ENCODE data around the gene IL17RD.
A peak's percentile ranks its signal among the peaks of the same experiment; 100 is the strongest.

IL17RD gene

DNA sequence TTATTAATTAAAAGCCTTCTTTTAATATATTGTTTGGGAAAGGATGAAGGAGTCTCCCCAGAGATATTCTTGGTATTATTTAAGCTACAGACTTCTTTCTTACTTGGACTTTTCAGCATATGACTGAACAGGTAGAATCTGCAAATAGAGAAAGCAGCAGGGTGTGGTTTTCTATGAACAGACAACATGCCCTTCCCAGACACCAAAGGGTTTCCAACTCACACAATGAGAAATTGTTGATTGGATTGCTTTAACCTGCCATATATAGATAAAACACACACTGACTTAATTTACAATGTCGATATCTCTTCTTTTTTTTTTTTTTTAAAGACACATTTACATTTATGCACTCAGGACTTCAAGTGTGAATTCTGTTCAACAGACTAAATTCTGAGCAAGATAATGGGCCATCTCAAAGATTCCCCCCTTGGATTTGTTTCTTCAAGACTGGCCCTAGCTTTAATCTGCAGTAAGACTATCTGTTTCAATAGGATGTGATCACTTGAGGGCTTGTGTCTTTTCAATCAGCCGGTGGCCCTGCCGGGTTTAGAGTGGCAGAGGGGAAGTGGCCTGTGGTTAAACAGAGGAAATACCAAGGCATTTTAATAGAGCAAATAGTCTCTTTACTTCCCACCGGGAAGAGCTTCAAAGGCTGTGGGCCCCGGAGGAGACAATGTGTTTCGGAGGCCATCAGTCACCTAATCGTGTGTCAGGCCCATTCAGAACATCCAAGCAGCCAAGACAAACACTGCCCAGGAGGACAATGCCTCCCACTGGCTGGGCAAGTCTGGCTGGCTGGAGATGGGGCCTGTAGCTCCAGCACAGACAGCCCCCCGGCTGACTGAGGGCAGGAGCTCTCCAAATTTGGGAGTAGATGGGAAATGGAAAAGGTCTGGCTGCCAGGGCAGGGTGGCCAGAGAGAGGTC lies 6.1 kb downstream of the IL17RD start:
- DNase-seq = peak; percentile 18

DNA sequence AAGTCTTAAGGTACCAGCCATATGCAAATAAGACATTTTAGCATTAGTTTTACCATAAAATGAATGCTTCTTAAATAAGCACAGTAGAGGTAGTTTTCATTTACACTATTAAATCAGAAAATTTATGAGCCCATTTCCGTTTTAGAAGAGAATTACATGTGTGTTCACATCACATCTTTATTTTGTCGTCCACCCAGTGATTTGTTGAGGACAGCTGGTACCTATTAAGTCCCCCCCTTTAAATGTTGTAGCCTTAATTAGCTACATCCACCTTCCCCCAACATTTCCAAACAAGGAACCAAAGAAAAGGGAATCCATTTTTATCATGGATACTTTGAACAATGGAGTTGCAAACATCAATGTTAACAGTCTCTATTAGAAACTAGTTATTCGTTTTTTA lies 6.8 kb downstream of the IL17RD start:
- no peak for DNase-seq

DNA sequence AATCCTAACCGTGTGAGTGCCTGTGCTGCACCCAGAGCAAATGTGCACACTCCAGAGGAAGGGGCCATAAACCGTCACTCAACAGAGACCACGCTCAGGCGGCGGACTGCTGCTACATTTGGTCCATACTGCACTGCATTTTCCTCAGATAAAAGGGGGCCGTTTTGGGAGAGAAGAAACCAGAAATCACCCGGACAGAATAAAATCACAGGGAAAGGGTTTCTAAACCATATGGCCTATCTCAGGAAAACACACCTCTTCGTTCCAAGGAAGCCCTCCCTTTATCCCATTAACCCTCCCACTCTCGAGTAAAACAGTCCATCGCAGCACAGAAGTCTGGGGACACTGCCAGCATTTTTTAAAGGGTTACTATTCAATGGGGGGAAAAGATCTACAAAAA lies 7.6 kb downstream of the IL17RD start:
- DNase-seq = no peak

DNA sequence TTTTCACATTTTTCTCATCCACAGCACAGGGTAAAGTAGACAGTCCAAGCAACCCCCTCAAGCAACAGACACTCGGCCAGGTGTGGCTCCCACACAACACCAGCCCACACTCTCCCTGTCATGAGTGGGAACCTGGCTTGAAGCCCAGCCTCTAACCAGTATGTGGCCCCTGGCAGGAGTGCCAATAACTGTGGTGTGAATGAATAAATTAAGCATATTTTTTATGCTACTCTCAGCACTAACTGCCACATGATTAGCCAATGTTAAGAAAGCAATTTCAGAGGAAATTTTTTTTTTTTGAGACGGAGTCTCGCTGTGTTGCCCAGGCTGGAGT lies 9.9 kb downstream of the IL17RD start:
- no peak for DNase-seq

DNA sequence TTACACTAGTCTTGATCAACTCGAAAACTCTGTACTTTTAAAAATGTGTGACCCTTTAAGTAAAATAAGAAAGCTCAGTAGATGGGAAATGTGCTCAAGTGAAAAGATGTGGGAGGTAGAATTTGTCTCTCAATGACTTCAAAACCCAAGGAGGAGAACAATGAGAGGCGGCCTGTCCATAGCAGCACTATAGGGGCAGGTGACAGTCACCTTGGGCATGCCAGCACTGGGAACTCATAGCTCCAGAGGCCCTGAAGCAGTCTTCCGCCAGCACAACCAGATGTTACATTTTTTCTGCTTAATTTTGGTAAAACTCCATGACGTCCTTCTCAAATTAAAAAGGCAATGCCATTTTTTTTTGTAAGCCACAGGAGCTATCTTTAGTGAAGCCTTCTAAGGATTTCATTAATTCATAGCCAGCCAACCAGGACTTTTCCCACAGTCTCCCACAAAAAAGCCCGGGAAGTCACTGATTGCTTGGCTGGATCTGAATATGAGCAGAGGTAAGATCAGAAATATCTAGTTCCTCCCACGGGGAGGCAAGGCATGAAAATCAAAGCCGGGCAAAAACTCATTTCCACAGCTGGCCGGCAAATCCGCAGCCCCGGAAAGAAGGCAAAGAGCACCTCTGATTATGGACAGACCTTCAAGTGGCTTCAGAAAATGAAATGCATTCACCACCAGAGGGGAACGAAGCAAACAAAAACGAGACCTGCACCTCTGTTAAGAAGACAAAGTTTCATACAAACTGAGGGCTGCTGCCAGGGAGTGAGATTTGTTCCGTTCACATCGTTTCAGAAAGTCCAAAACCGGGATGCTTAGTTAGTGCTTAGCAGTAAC lies 10.5 kb downstream of the IL17RD start:
- DNase-seq = no peak

DNA sequence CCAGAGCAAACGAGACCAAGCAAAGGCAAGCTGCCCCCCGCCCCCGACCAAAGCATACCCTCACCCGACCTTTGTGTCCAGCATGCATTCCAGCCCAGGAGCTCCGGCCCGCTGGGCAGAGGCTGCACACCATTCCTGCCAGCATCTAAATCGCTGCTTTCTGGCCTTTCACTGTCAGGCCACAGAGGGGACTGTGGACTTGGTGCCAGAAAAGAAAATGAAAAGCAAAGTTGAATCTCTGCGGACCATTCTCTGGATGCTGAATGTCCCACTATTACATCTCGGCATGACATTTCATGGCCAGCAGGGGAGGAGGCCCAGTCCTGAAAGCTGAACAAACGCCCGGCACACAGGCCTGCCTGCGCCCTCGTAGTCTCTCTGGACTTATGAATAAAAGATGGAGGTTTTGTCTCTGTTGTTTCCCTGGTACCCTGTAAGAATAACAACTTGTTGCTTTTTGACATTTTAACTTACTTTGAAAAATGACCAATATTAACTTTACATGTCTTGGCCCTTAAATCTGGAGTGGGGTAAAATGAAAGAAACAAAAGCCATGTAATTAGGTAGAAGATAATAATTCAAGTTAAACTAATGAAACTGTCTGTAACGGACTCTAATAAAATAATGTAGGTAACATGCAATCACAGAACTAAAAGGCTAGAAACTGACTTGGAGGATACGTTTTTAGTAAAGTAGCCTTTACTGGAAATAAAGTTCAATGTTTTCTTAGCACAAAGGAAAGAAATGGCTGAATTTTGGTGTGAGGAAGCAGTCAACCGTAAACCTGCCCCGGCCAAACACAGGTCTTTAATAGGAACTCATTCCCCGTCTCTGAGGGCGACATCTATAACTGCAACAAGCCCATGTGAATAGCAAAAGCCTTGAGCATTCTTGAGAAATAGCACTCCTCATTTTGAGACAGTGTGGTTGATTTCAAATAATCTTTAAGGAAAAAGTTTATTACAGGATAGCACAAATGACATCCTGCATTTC lies 12.7 kb downstream of the IL17RD start:
- DNase-seq = no peak

DNA sequence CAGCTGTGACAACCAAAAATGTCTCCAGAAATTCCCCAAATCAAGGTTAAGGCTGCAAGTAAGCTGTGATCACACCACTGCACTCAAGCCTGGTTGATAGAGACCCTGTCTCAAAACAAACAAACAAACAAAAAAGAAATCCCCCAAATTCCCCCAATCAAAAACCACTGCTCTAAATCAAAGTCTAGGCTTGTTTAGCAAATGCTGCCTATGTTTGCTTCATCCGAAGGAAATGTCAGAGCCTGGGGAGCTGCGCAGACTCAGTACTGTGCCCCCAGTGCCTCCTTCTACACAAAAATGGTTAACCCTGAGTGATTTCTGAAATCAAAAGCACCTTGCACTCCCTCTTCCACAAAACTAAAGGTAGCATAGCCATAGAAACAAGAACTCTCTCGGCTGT lies 13.4 kb downstream of the IL17RD start:
- DNase-seq = no peak

DNA sequence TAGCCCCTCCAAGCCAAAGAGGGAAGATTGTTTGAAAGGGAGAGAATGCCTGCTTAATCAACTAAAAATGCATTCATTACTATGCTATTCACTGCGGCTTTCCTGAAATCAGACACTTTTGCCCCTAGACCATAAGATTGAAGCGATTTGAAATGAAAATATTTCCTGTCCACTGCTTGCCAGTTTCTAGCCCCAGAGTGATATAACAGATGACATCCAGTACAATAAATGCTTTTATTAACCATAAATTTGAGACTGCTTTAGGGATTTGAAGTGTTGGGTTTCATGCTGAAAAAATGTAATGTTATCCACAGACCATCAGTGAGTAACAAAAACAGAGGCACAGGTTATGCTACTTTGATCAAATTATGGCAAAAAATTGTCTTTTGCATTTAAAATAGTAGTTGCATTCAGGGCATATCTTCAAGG lies 14.1 kb downstream of the IL17RD start:
- no peak for DNase-seq

DNA sequence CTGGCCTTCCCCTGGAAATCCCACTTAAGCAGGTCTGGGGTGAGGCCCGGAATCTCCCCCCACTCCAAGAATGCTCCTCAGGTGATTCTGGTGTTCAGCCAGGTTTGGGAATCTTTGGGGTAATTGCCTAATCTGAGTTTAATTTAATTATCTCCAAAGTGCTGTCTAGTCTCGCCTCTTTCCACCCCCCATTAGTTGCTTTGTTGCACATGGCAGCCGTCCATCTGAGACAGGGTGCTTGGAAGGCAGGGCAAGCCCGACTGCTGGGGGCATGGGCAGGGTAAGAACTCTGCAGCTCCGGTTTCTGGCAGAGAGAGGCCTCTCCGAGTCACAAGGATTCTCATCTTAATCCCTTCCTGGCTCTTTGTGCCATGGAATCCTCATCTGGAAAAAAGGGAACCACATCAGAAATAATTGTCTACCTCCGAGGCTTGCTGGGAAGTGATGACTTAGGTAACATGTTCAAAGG lies 15.0 kb downstream of the IL17RD start:
- DNase-seq = no peak

DNA sequence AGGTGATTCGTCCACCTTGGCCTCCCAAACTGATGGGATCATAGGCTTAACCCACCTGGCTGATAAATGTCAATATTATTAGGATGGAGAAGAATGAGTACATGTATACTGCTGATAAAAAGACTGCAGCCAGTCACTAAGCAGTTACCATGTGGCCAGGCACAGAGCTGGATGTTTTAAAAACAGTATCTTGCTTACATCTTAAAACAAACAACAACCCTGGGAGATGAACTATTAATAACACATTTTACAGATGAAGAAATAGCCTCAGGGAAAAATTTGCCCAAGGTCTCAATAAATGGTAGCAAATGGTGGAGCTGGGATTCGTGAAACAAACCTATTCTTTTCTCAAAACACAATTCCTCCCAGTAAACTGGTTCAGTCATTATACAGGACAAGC lies 18.1 kb downstream of the IL17RD start:
- no peak for DNase-seq

DNA sequence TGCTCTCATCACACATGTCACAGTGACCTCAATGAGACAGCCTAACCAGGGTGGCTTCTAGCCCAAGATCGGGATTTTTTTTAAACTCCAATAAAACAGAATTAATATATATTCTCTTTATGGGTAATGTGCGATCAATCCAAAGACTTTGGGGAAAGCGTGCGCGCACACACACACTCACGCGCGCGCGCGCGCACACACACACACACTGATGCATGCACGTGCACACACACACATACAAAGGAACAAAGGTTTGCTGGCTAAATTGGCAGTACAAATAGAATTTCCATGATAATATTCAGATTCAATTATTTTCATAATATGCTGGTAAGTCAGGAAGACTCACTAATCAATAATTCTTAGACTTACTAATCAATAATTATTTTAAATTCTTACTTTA lies 19.3 kb downstream of the IL17RD start:
- no peak for DNase-seq

DNA sequence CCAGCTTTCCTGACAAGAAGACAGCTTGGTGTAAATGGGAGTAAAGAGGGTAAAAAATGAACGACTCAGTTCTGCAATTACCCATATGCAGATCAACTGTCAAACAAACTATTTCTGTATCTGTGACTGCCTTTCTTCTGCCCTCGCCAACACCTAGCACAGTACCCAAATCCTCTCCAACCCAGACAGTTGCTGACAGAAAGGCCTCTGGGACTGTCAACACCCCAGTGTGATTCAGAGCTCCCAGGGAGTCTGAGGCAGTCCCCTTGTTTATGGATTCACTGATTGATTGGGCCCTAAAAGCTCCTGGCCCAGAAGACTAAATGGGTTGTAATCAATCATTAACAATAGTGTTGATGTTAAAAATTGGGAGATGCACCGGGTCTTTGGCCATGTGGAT lies 20.2 kb downstream of the IL17RD start:
- no peak for DNase-seq

DNA sequence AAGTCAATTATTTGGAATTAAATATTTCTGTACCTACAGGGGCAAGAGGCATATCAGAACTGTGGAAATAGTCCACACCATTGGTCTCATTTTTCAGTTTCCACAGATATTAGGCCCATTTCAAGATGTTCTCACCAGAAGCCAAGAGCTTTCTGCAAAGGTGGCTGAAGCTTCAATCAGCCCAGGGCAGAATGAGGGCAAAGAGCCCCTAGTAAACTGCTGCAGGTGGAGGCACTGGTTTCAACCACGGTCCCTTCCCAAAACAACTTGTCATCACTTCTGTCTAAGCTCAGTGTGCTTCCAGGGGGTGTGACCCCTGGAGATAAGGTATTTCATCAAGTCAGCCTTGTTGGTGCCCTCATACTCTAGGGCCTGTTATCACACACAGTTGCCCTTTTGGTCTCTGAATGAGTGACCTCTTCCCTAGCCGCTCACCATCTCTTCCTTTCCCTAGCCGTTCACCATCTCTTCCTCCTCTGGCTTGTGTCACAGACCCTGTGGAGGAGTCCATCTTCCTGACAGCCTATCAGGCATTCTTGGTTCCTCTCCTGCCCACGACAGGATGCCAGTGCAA lies 21.2 kb downstream of the IL17RD start:
- DNase-seq = no peak

DNA sequence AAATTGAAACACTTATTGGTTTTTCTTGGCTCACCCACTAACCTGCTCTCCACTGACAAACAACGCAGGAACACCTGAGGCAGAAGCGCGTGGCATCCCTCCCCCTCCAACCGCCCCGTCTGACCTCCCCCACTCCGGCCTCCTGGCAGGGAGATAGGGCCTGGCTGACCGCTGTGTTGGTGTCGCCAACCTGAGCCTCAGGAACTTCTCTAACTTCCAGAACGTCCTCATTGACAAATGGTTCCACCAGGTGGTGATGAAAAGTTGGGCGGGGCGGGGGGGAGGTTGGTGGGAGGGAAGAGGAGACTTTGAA lies 22.8 kb downstream of the IL17RD start:
- no peak for DNase-seq

DNA sequence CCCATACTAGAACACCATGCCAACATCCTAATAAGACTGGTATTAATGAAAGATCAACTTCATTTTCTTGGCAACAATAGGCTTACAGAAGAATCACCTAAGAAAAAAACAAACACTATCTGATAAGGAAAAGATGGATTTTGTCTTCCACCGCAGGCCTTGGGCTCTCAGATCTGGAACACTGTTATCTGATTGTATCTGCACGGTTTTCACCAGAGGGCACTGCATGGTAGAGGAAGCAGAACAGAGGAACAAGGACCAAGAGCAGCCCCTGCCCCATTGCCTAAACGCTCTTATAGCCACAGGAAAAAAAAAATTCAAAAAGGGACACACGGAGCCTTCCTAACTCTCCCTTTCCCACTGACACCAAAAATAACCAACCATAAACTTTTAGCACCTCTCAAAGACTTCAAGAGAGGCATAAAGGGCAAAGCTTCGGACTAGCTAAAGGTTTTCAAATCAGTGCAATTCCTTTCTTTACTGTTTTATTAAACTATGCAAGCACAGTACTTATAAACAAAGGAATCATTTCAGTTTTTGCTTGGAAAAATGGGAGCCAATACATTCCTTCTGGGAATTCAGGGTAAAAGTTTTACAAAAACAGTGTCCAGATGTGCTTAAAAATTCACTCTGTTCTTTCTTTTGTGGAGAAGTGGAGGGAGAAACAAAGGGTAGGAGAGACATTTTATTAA lies 23.3 kb downstream of the IL17RD start:
- DNase-seq = no peak

DNA sequence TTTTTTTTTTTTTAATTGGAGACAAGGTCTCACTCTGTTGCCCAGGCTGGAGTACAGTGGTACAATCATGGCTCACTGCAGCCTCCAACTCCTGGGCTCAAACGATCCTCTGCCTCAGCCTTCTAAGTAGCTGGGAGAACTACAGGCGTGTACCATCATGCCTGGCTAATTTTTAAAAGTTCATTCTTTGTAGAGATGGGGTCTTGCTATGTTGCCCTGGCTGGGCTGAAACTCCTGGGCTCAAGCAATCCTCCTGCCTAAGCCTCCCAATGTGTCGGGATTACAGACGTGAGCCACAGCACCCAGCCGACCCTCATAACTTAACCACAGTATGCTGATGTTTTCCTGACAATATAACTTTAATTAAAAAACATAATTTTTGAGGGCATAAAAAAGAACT lies 24.3 kb downstream of the IL17RD start:
- no peak for DNase-seq

DNA sequence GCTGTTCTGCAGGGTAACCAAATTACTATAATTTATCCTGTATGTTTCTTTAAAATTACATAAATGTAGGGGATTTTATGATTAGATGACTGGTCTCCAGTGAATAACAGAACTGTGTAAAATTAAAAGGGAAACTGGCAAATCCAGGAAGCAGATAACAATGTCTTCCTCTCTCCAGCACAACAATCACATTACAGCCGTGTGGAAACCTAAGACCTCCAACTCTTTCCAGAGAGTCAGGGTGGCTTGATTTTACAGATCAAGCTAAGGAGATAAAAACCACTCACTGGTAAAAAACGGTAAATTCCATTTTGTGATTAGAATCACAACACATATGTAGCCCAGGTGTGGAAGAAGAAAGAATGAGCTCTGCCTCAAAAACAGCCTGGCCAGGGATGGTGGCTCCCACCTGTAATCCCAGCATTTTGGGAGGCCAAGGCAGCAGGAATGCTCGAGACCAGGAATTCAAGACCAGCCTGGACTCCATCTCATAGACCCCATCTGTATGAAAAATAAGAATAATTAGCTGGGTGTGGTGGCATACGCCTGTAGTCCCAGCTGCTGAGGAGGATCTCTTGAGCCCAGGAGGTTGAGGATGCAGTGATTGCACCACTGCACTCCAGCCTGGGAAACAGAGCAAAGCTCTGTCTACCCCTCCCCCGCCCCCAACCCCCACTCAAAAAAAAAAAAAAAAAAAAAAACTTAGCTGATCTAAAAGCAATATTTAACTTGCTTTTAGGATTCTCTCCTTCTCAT lies 29.0 kb downstream of the IL17RD start:
- DNase-seq = no peak

DNA sequence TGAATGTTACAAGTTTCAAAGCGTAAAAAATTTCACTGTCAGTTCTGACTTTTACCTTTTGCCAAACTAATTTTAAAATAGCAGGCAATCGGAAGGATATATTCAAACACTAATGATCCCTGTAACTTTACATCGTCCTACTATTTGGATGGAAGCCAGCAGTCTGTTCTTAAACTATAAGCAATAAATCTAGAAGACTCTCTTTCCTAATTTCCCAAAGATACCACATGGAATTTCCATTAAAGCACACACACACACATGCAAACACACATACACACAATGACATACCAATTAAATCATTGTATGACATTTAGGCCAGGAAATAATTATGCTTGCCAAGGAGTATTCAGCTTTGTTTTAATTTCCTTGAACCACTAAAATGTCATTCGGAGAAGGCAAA lies 32.0 kb downstream of the IL17RD start:
- no peak for DNase-seq

DNA sequence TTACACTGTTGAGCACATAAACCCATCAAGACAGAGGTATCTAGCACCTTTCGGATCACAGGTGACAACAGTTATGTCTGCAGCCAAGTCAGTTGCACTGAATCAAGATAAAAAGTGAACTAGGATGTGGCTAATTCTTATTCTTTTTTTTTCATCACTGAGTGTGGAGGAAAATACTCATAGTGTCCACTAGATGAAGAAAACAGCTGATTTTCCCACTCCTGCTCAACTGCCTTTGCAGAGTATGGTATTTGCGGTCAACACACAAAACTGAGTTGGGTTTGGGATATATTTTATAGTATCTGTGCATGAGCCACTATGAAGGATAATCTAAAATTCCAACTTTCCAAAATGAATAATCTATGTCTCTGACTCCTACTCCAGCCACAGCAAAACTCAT lies 32.5 kb downstream of the IL17RD start:
- DNase-seq = no peak

DNA sequence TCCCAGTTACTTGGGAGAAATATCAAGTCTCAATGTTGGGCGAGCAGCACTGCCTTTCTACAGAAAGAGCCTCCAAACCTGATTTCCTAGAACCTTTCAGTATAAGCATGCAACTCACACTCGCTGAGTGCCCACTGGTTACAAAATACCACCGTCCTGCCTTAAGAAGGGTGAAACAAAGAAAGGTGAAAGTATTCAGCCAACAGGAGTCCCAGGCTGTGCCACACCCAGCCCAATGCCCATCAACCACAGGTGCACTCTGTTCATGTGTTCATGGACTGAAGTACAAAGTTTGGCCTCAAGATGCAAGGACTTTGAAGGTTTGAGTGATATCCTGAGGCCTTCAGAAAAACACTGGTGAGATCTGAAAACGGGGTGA lies 34.0 kb downstream of the IL17RD start:
- no peak for DNase-seq

DNA sequence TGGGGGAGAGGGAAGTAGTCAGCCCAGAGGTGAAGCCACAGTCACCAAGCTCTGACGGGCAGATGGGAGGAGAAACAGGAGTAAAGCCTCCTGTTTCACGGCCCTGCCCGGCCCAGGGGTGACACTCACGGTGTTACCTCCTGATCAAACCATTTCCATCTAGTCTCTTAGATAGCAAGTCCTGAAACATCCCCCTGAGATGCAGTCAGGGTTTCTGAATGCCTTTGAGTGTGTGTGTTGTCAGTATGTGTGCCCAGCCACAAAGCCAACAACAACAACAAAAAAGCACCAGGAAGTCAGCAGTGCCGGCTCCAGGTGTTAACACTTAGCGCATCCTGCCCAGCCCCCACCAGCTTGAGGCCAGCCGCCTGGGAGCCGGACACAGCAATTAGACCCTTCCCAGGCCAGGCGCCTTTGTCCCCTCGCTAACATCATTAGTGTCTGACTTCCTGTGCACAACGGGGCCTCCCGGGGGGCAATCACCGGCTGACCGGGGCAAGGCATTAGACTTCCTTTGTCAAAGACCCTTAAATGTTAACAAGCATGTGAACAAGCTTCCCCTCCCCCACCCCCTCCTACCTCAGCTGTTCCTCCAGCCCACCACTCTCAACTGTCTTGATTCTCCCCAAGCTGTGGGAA lies 34.5 kb downstream of the IL17RD start:
- DNase-seq = no peak

Data from hematopoietic multipotent progenitor cell treated with erythropoietin and hydrocortisone succinate and interleukin-3 and kit ligand, for 8 days (in vitro differentiated cells).